SIG-M5 treated with dmso at 0.1 percent for 504 hours (cell line): ENCODE results near the gene POLR1B.
"Not testable (repeated sequence)": the region's sequence is repeated elsewhere in the genome, so short reads cannot be mapped to it uniquely, and the experiment has no call there.

Source experiments
- DNase-seq: peaks from one replicate; lab custom pipeline; 2025; ENCODE audit not compliant: unreplicated experiment; lab: John Stamatoyannopoulos, UW

POLR1B gene

DNA sequence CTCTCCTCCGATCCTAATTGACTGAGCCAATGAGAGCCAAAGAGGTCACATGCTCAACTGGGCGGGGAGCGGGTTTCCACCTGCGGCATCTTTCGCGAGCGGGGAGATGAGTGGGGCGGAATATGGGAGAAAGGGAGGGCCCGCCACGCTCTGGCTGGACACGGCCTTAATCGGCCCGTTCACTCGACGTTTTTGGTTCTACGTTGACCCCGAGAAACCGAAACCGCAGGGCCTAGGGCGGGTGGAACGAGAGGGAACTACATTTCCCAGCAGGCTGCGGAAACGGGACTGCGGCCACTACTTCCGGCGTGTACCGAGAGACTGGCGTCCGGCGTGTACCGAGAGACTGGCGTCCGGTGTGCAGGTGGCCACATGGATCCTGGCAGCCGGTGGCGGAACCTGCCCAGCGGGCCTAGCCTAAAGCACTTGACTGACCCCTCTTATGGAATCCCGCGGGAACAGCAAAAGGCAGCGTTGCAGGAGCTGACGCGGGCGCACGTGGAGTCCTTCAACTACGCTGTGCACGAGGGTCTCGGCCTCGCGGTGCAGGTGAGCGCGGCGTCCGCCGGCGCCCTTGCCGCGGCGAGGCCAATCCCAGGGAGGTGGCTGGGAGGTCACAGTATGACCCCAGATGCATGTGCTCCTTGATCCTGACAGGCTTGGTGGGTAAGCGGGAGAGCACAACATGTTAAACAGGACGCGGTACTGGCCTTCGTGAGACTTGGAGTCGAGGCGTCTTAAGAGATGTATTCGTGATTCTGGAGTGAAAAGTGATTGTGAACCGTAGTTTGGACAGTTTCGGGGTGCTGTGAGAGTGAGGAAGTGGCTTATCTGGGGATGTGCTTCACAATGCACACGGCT is at the start of gene POLR1B:
POLR1B (plus strand) TSS at position 343 of the 861 bp plus-strand sequence; CDS start at position 373, 30 bp downstream.
- DNase-seq, result peak; percentile 83

DNA sequence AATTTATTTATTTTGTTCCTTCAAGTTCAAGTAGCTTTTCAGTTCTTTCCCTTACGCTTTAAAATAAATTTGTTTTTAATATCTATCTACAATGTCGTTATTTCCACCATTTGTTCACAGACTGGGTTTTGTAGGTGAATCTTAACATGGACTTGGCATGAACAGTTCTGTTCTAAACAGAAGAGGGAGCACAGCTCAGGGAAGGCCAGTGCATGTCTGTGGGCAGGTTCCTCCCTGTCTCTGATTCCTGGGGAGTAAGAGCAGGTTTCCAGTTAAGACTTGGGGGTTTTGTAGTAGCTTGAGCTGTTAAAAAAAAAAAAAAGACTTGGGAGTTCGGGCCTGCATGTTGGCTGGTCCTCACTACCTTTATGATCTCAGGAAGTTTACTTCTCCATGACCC is 49.2 kb upstream of the POLR1B start:
- no peak for DNase-seq

DNA sequence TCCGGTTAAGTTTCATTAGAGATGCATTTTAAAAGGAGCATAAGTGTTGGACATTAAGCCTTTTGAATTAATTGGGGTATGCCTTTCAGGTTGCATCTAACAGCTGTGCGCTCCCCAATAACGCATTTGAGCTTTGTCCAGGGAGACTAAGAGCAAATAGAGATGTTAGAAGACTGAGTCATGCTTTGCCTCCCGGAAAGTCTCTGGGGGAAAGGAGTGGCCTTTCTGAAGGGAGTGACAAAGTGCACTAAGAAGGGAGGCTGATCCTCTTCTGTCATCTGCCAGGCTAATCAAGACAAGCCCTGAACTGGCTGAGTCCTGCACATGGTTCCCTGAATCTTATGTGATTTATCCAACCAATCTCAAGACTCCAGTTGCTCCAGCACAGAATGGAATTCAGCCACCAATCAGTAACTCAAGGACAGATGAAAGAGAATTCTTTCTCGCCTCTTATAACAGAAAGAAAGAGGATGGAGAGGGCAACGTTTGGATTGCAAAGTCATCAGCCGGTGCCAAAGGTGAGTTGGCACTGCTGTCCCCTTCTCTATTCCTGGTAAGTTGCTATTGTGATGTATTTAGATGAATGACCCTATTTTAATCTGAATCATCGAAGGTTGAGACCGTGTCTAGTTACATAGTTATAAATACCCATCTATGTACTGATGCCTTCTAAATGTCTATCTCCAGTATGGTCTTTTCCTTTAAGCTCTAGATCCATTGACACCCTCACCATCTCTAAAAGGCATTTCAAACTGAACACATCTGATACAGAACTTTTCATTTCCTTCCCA is 48.2 kb upstream of the POLR1B start:
- DNase-seq, result no peak

DNA sequence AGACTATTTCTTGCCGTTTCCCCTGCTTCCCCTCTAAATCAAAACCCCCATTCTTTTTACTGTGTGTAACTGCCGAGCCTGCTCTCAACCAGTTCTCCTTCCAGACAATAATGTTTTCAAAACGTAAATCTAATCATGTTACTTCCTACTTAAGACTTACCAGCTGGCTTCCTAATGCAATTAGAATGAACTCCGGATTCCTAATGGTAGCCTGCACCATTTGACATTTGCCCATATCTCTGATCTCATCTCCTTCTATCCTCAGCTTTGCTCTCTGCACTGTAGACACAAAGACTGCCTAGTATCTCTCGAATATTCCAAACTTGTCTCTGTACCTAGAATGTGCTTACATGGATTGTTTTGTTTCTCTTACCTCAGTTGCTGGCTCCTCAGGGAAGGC is 47.4 kb upstream of the POLR1B start:
- DNase-seq, result no peak

- not testable (repeated sequence) for DNase-seq
These were observed 46.4 kb upstream of the POLR1B start for GRCh38 chr2:112495878-112496277.

DNA sequence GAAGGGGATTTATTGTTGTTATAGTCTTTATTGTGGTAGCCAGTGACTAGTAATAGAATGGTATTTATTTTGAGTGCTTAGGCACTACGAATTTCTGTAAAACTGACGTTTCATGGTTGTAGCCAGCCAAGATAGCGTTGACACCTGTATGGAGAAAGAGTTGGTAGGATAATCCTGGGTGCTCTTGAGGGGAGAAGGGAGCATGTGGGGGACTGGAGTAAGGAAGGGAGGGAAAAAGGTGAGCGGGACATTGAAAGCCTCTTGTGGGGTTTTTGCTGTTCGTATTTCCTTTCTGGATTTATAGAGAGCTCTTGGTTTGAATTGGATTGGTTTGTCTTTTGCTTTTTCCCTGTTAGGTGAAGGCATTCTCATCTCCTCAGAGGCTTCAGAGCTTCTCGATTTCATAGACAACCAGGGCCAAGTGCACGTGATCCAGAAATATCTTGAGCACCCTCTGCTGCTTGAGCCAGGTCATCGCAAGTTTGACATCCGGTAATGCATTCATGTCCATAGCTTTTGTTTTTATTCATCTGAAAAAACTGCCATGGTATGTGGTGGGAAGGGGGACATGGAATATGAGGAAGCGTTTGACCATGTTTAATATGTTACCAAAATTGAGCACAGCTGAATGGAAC is 41.3 kb upstream of the POLR1B start:
- peak; percentile 38 for DNase-seq

DNA sequence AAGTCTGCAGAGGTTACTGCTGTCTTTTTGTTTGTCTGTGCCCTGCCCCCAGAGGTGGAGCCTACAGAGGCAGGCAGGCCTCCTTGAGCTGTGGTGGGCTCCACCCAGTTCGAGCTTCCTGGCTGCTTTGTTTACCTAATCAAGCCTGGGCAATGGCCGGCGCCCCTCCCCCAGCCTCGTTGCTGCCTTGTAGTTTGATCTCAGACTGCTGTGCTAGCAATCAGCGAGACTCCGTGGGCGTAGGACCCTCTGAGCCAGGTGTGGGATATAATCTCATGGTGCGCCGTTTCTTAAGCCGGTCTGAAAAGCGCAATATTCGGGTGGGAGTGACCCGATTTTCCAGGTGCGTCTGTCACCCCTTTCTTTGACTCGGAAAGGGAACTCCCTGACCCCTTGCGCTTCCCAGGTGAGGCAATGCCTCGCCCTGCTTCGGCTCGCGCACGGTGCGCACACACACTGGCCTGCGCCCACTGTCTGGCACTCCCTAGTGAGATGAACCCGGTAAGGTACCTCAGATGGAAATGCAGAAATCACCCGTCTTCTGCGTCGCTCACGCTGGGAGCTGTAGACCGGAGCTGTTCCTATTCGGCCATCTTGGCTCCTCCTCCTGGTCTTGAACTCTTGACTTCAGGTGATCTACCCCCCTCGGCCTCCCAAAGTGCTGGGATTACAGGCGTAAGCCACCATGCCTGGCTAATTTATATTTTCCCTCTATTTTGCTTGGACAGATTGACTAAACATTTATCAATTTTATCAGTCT is 32.8 kb upstream of the POLR1B start:
- DNase-seq, result not testable (repeated sequence)

- DNase-seq, result no peak
These were observed 25.5 kb upstream of the POLR1B start for GRCh38 chr2:112516801-112517200.

DNA sequence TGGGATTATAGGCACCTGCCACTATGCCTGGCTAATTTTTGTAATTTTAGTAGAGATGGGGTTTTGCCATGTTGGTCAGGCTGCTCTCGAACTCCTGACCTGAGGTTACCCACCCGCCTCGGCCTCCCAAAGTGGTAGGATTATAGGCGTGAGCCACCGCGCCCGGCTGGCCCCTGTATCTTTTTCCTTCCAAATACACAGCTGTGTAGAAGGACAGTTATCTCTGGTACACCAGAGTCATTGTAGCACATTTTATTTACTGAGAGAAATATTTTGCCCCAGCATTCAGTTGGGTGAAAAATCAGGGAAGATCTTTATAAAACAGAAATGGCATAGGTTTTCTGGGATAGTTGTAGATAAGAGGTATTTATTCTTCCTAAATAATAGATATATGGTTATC is 23.5 kb upstream of the POLR1B start:
- no peak for DNase-seq

GRCh38 chr2:112519506-112519905 is 22.8 kb upstream of the POLR1B start:
- no peak for DNase-seq

DNA sequence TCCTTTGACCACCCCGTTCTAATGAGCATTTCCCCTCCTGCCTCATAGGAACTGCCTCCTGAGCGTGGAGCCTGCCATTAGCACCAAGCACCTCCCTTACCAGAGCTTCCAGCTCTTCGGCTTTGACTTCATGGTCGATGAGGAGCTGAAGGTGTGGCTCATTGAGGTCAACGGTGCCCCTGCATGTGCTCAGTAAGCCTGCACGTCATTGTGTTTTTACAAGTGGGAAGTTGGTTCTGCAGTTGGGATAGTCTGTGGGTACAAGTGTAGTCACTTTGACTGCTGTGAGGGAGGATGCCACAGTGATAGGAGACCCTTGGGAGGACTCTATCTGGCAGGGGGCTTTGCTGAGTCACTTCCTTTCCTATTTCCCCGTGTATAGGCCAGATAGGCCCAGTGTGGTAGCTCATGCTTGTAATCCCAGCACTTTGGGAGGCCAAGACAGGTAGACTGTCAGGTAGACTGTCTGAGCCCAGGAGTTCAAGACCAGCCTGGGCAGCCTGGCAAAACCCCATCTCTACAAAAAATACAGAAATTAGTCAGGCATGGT is 22.0 kb upstream of the POLR1B start:
- DNase-seq, result no peak

GRCh38 chr2:112523291-112523777 is 18.9 kb upstream of the POLR1B start:
- DNase-seq, result no peak

DNA sequence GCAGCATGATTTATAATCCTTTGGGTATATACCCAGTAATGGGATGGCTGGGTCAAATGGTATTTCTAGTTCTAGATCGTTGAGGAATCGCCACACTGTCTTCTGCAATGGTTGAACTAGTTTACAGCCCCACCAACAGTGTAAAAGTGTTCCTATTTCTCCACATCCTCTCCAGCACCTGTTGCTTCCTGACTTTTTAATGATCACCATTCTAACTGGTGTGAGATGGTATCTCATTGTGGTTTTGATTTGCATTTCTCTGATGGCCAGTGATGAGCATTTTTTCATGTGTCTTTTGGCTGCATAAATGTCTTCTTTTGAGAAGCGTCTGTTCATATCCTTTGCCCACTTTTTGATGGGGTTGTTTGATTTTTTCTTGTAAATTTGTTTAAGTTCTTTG is 18.0 kb upstream of the POLR1B start:
- not testable (repeated sequence) for DNase-seq

DNA sequence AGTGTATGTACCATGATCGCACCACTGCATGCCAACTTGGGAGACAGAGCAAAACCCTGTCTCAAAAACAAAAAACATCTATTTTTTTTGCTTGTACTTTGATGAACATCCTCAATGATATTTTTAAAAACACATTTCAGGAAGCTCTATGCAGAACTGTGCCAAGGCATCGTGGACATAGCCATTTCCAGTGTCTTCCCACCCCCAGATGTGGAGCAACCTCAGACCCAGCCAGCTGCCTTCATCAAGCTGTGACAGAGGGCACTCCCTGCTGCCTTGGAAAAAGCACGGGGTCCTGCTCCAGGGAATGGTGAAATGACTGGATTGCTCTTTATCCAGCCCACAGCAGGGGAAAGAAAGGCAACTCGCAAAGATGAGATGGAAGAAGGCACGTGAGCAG is 13.7 kb upstream of the POLR1B start:
- no peak for DNase-seq

DNA sequence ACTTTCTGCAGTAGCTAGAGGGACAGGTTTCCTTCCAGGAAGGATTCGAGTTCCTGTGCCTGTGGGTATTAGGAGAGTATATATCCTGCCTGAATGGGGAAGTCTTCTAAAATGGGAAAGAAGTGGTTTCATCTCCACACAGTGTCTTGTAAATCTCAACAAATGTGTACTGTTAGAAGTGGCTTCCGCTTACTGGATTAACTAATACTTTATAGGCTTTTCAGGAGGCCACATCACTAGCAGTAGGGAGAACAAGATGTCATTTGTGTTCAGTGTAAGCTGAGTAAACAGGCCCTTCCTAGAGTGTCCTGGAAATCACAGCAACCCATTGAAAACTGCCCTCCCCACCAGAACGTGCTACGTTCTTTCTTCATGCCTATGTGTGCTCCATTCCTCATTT is 12.5 kb upstream of the POLR1B start:
- peak; percentile 13 for DNase-seq

DNA sequence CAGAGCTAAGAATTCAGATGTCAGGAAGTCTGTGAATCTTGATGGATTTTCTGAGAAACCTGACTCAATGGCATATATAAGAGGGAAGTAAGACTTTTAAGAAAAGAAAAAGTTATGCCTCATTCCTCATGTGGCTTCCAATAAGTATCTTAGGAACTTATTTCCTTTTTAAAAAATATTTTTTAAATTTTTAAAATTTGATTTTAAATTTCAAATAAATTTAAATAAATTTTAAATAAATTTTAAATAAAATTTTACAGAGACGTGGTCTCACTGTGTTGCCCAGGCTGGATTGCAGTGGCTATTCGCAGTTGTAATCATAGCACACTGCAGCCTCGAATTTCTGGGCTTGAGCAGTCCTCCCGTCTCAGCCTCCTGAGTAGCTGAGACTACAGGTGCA is 11.5 kb upstream of the POLR1B start:
- DNase-seq, result no peak

DNA sequence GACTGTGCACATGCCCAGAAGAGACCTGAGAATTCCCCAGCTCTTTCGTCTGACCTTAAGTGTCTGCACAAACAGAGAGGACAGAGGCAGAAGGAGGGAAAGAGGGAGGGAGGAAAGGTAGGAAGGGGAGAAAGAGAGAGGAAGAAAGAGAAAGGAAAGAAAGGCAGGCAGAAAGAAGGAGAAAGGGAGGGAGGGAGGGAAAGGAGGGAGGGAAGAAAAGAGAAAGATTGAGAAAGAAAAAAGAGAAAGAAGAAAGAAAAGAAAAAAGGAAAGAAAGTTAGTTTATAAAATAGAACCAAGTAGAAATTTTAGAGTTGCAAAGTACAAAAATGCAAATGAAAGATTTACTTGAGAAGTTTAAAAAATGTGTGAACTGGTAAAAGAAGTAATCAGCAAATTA is 7.4 kb upstream of the POLR1B start:
- no peak for DNase-seq

GRCh38 chr2:112536665-112537064 is 5.6 kb upstream of the POLR1B start:
- not testable (repeated sequence) for DNase-seq

DNA sequence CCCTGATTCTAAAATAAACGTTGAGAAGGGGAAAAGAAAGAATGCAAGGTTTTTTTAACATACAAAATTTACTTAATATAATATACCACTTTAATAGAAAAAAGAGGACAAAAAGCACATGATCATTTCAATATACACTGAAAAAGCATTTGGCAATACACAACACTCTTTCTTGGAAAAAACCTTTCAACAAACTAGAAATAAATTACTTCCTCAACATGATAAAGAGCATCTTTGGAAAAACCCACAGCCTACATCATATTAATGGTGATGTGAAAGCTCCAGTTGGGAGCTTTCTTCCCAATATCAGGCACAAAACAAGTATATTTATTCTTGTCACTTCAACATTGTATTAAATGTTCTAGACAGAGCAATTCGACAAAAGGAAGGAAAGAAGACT is 3.0 kb upstream of the POLR1B start:
- DNase-seq, result no peak

DNA sequence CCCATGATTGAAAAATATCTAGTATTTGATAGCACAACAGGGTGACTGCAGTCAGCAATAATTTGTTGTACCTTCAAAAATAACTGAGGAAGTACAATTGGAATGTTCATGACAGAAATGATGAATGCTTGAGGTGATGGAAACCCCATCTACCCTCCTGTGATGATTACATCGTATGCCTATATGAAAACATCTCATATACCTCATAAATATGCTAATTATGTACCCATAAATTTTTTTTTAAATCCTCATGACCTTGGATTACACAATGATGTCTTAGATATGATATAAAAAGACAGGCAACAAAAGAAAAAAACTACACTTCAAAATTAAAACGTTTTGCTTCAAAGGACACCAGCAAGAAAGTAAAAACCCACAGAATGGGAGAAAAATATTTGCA is 1.4 kb upstream of the POLR1B start:
- no peak for DNase-seq
